ENCODE data around the gene SAE1. TPM values are rescaled to one million over a fixed set of nuclear protein-coding genes. Genes with fewer than 3 reads are reported as not detected.

The SAE1 gene
- total and polyA plus RNA-seq, 4 experiments from 2014 or later: 35.3 to 182 (median 71.6) TPM

GRCh38 chr19:47161876-47162489 lies 31.3 kb downstream of the SAE1 start:
- Mint-ChIP-seq H3K36me3 (peaks cover 4 to 20% of the 10 kb centered on the region in 2 donors), H3K27ac (peak overlapping the region in 4 of 7 donors; percentile 41 to 86 (median 77)), H3K9me3 (no peaks in the 10 kb centered on the region), H3K4me1 (peaks cover 31 to 67% (median 46%) of the 10 kb centered on the region in 4 donors), H3K27me3 (no peaks in the 10 kb centered on the region), H3K4me3 (peak overlapping the region in 1 of 8 donors; percentile 43)
- ChIA-PET CTCF (ENCODE audit: partially characterized antibody) (interaction anchor here (1.1 to 22.4 kb wide), 5 partner anchors 12 to 88 kb away, joined by 4 to 609 read pairs (median 8); partner anchors contain the start of gene CCDC9), POLR2A (ENCODE audit: partially characterized antibody) (interaction anchor here (1.5 to 8.7 kb wide), 4 partner anchors 12 to 82 kb away, joined by 5 to 140 read pairs (median 35); no protein-coding TSS in a partner anchor)
- H3K27ac ChIP-seq (ENCODE audit: low read depth, low read length): no peak overlapping the region
- H3K27me3 ChIP-seq (ENCODE audit: insufficient read depth, low read length): no peaks in the 10 kb centered on the region
- H3K4me1 ChIP-seq (ENCODE audit: insufficient read depth, low read length): peaks cover 54% of the 10 kb centered on the region
- H3K36me3 ChIP-seq (ENCODE audit: insufficient read depth, low read length): no peaks in the 10 kb centered on the region
- no peak overlapping the region for H3K4me3 ChIP-seq (ENCODE audit: low read length in 2 of 2)
- intact Hi-C loops (cut with micrococcal nuclease): no loop called here
- no peaks in the 10 kb centered on the region for H3K9me3 ChIP-seq (ENCODE audit: control insufficient read depth in 1 of 2, low read length in 2 of 2)
- no peak for DNase-seq

DNA sequence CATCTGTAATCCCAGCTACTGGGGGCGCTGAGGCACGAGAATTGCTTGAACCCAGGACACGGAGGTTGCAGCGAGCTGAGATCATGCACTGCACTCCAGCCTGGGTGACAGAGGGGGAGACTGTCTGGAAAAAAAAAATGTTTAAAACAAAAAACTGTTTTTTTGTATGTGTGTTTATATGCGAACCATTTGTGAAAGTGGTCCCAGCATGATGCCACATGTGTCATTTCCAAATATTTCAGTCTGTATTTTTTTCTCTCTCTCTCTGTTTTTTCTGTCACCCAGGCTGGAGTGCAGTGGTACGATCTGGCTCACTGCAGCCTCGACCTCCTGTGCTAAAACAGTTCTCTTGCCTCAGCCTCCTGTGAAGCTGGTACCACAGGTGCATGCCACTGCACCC lies 37.4 kb downstream of the SAE1 start:
- no peaks in the 10 kb centered on the region for H3K9me3 ChIP-seq (ENCODE audit: control insufficient read depth in 1 of 2, low read length in 2 of 2)
- ChIA-PET POLR2A (ENCODE audit: partially characterized antibody) (interaction anchor here (1.0 to 1.2 kb wide), 2 partner anchors 18 to 120 kb away, joined by 3 to 7 read pairs; partner anchors contain the start of gene TMEM160), CTCF (ENCODE audit: partially characterized antibody) (interaction anchor here (1.0 to 3.9 kb wide), 5 partner anchors 9 to 19 kb away, joined by 3 to 14 read pairs (median 4); no protein-coding TSS in a partner anchor)
- Mint-ChIP-seq H3K36me3 (peaks cover 35% of the 10 kb centered on the region in 2 donors), H3K27ac (peak overlapping the region in 1 of 7 donors; percentile 37), H3K4me1 (peaks cover 8 to 25% (median 20%) of the 10 kb centered on the region in 4 donors), H3K27me3 (no peaks in the 10 kb centered on the region), H3K9me3 (no peaks in the 10 kb centered on the region), H3K4me3 (no peak overlapping the region)
- no peaks in the 10 kb centered on the region for H3K4me1 ChIP-seq (ENCODE audit: insufficient read depth, low read length)
- H3K27ac ChIP-seq (ENCODE audit: low read depth, low read length): no peak overlapping the region
- no peak overlapping the region for H3K4me3 ChIP-seq (ENCODE audit: low read length in 2 of 2)
- H3K36me3 ChIP-seq (ENCODE audit: insufficient read depth, low read length): peaks cover 11% of the 10 kb centered on the region
- no peak for DNase-seq
- intact Hi-C loops (cut with micrococcal nuclease): no loop called here
- H3K27me3 ChIP-seq (ENCODE audit: insufficient read depth, low read length): no peaks in the 10 kb centered on the region

DNA sequence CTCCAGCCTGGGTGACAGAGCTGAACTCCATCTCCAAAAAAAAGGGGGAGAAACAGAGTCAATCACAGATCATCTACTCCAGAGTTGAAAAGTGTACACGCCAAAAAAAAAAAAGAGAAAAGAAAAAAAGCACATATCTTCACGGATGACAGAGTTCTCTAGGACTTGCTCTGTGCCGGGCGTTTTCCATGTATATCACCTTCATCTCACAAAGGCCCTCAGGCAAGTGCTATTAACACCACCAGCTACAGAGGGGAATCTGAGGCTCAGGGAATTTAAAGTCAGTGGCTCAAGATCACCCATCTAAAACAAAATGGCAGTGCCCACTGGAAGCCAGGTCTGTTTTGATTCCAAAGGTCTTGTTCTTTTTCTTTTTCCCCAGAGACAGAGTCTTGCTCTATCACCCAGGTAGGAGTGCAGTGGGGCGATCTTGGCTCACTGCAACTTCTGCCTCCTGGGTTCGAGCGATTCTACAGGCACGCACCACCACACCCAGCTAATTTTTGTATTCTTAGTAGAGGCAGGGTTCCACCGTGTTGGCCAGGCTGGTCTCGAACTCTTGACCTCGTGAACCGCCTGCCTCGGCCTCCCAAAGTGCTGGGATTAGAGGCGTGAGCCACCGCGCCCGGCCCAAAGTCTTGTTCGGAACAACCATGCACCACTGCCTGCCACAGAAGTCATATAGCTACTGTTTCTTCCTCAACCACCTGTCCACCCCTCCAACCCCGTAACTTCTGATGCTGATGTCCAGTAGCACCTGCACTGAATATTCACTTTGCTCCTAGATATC lies 42.2 kb downstream of the SAE1 start:
- Mint-ChIP-seq H3K27ac (peak overlapping the region in 4 of 7 donors; percentile 8 to 59 (median 30)), H3K36me3 (peaks cover 39 to 49% of the 10 kb centered on the region in 2 donors), H3K4me3 (no peak overlapping the region), H3K4me1 (peaks cover 29 to 58% (median 40%) of the 10 kb centered on the region in 4 donors), H3K9me3 (no peaks in the 10 kb centered on the region), H3K27me3 (no peaks in the 10 kb centered on the region)
- Histone ChIP-seq H3K4me3 (ENCODE audit: low read length in 2 of 2) (no peak overlapping the region), H3K4me1 (ENCODE audit: insufficient read depth, low read length) (peaks cover 32% of the 10 kb centered on the region), H3K9me3 (ENCODE audit: control insufficient read depth in 1 of 2, low read length in 2 of 2) (no peaks in the 10 kb centered on the region), H3K27ac (ENCODE audit: low read depth, low read length) (no peak overlapping the region), H3K27me3 (ENCODE audit: insufficient read depth, low read length) (no peaks in the 10 kb centered on the region), H3K36me3 (ENCODE audit: insufficient read depth, low read length) (peaks cover 16% of the 10 kb centered on the region)
- POLR2A ChIA-PET (ENCODE audit: partially characterized antibody): interaction anchor here (0.7 to 1.8 kb wide), 2 partner anchors 14 to 15 kb away, joined by 3 to 8 read pairs; no protein-coding TSS in a partner anchor
- no peak for DNase-seq
- CTCF ChIA-PET (ENCODE audit: partially characterized antibody): interaction anchor here (0.8 to 1.7 kb wide), 4 partner anchors 13 to 160 kb away, joined by 3 to 7 read pairs (median 6); no protein-coding TSS in a partner anchor
- intact Hi-C loops (cut with micrococcal nuclease): no loop called here

DNA sequence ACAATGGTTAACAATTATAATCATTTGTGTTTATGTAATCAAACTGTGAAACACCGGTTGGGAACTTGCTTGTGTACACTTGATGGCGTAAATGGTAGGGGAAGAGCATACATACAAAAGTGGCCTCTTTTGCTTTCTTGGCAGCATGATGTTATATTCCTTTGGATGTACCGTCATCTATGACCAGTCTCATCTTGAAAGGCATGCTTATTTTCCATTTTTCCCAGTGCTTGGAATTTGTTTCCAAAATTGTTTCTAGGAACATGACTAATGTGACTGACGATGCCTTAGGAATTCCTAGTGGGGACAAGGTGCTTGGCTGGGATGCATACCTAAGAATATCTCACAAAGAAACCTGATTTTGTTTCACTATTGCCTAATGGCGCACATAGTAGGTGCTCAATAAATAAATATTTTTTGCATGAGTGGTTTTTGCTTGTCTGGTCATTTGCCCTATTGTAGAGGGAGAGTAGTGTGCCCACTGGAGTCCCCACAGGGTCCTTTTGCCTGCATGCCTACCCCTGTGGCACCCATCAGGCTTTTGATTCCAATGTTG lies 45.5 kb downstream of the SAE1 start:
- Histone ChIP-seq H3K9me3 (ENCODE audit: control insufficient read depth in 1 of 2, low read length in 2 of 2) (no peaks in the 10 kb centered on the region), H3K27ac (ENCODE audit: low read depth, low read length) (peak overlapping the region; percentile 39), H3K4me1 (ENCODE audit: insufficient read depth, low read length) (peaks cover 55% of the 10 kb centered on the region), H3K36me3 (ENCODE audit: insufficient read depth, low read length) (peaks cover 5% of the 10 kb centered on the region), H3K27me3 (ENCODE audit: insufficient read depth, low read length) (no peaks in the 10 kb centered on the region), H3K4me3 (ENCODE audit: low read length in 2 of 2) (peak overlapping the region in 1 of 2 donors; percentile 26)
- CTCF ChIA-PET (ENCODE audit: partially characterized antibody): interaction anchor here (0.6 to 3.8 kb wide), 11 partner anchors 10 to 71 kb away, joined by 3 to 48 read pairs (median 11); no protein-coding TSS in a partner anchor
- Mint-ChIP-seq H3K27ac (peak overlapping the region; percentile 88 to 96 (median 91)), H3K27me3 (no peaks in the 10 kb centered on the region), H3K4me3 (peak overlapping the region in 7 of 8 donors; percentile 67 to 92 (median 79)), H3K36me3 (peaks cover 34 to 38% of the 10 kb centered on the region in 2 donors), H3K4me1 (peaks cover 42 to 75% (median 54%) of the 10 kb centered on the region in 4 donors), H3K9me3 (no peaks in the 10 kb centered on the region)
- intact Hi-C loops (cut with micrococcal nuclease): loop anchor here (1.0 kb wide), 2 partner anchors 10 to 17 kb away; no protein-coding TSS in a partner anchor
- POLR2A ChIA-PET (ENCODE audit: partially characterized antibody): interaction anchor here (0.5 to 3.7 kb wide), 10 partner anchors 10 to 97 kb away, joined by 3 to 66 read pairs (median 11); no protein-coding TSS in a partner anchor
- DNase-seq: no peak

DNA sequence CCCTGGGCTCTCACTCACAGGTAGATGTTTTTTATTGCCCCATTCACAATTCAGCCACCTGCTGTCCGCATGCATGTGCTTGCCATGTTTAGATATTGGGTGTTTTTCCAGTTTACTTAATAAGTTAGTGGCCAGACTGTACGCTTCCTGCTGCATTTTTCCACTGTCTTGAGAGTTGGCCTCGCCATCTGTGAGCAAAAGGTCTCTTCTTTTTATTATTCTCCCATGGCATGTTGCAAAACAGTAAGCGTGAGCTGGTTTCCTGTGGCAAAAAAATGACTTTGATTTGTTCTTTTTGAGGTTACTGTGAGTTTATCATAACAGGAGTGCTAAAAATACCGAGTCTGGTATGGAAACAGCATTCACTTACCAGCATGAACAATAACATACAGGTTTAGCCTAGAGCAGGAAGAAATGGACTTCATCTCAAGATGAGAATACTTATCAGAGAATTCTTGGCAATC lies 46.0 kb downstream of the SAE1 start:
- peaks cover 34 to 38% of the 10 kb centered on the region in 2 donors for H3K36me3 Mint-ChIP-seq
- ChIA-PET CTCF (ENCODE audit: partially characterized antibody) (interaction anchor here (0.6 to 3.8 kb wide), 14 partner anchors 10 to 70 kb away, joined by 3 to 48 read pairs (median 8); no protein-coding TSS in a partner anchor), POLR2A (ENCODE audit: partially characterized antibody) (interaction anchor here (0.5 to 3.7 kb wide), 16 partner anchors 10 to 98 kb away, joined by 3 to 66 read pairs (median 8); partner anchors contain the start of genes CCDC9 and ZC3H4)
- peaks cover 42 to 75% (median 54%) of the 10 kb centered on the region in 4 donors for H3K4me1 Mint-ChIP-seq
- peak overlapping the region; percentile 39 for H3K27ac ChIP-seq (ENCODE audit: low read depth, low read length)
- no peaks in the 10 kb centered on the region for H3K27me3 Mint-ChIP-seq
- H3K9me3 ChIP-seq (ENCODE audit: control insufficient read depth in 1 of 2, low read length in 2 of 2): no peaks in the 10 kb centered on the region
- H3K4me3 ChIP-seq (ENCODE audit: low read length in 2 of 2): peak overlapping the region in 1 of 2 donors; percentile 26
- no peaks in the 10 kb centered on the region for H3K27me3 ChIP-seq (ENCODE audit: insufficient read depth, low read length)
- H3K36me3 ChIP-seq (ENCODE audit: insufficient read depth, low read length): peaks cover 5% of the 10 kb centered on the region
- H3K27ac Mint-ChIP-seq: peak overlapping the region; percentile 88 to 96 (median 91)
- H3K4me1 ChIP-seq (ENCODE audit: insufficient read depth, low read length): peaks cover 55% of the 10 kb centered on the region
- DNase-seq: peak; percentile 65 to 79 (median 70)
- H3K4me3 Mint-ChIP-seq: peak overlapping the region; percentile 67 to 92 (median 78)
- intact Hi-C loops (cut with micrococcal nuclease): loop anchor here (1.0 kb wide), 2 partner anchors 10 to 17 kb away; no protein-coding TSS in a partner anchor
- no peaks in the 10 kb centered on the region for H3K9me3 Mint-ChIP-seq

- H3K4me3 ChIP-seq (ENCODE audit: low read length in 2 of 2): no peak overlapping the region
- no peaks in the 10 kb centered on the region for H3K9me3 ChIP-seq (ENCODE audit: control insufficient read depth in 1 of 2, low read length in 2 of 2)
- no peak for DNase-seq
- peak overlapping the region; percentile 48 to 91 (median 70) for H3K27ac Mint-ChIP-seq
- peaks cover 84% of the 10 kb centered on the region for H3K4me1 ChIP-seq (ENCODE audit: insufficient read depth, low read length)
- no peak overlapping the region for H3K27ac ChIP-seq (ENCODE audit: low read depth, low read length)
- H3K36me3 ChIP-seq (ENCODE audit: insufficient read depth, low read length): no peaks in the 10 kb centered on the region
- ChIA-PET POLR2A (ENCODE audit: partially characterized antibody) (interaction anchor here (0.6 to 3.7 kb wide), 6 partner anchors 10 to 1412 kb away, joined by 3 to 41 read pairs (median 3); no protein-coding TSS in a partner anchor), CTCF (ENCODE audit: partially characterized antibody) (interaction anchor here (0.7 to 3.8 kb wide), 6 partner anchors 11 to 67 kb away, joined by 3 to 48 read pairs (median 4); no protein-coding TSS in a partner anchor)
- H3K36me3 Mint-ChIP-seq: peaks cover 31 to 33% of the 10 kb centered on the region in 2 donors
- peaks cover 52 to 91% (median 68%) of the 10 kb centered on the region in 4 donors for H3K4me1 Mint-ChIP-seq
- H3K9me3 Mint-ChIP-seq: no peaks in the 10 kb centered on the region
- H3K27me3 Mint-ChIP-seq: no peaks in the 10 kb centered on the region
- H3K4me3 Mint-ChIP-seq: peak overlapping the region in 4 of 8 donors; percentile 15 to 31 (median 25)
- intact Hi-C loops (cut with micrococcal nuclease): no loop called here
- H3K27me3 ChIP-seq (ENCODE audit: insufficient read depth, low read length): no peaks in the 10 kb centered on the region
Observed at GRCh38 chr19:47179653-47180310, 49.1 kb downstream of the SAE1 start.
